SK-N-SH treated with all-trans-retinoic acid at 6 μM for 48 hours (cell line): Measurements from ENCODE around the gene PRKCQ.

Experiments used
- ATAC-seq: fragments of 200-7000 bp; cut with Tn5 transposase; 3 replicates; pipeline ENCODE4 v1.9.1; 2020; ENCODE audit warnings: mild to moderate bottlenecking, moderate library complexity
- ARNTL ChIP-seq: fragments of 450-650 bp; formaldehyde crosslinking; IDR thresholded peaks from 2 replicates; pipeline ENCODE4 v1.5.0; 2020; ENCODE audit warnings: low read depth, mild to moderate bottlenecking, moderate library complexity, borderline replicate concordance
- BACH2 ChIP-seq: fragments of 250-450 bp; sonication (Bioruptor Pico); IDR thresholded peaks from 2 replicates; pipeline ENCODE4 v1.9.0; 2021; ENCODE audit warnings: mild to moderate bottlenecking, borderline replicate concordance
- CSDC2 ChIP-seq: fragments of 250-450 bp; sonication (Bioruptor Pico); IDR thresholded peaks from 2 replicates; pipeline ENCODE4 v1.5.0; 2020; ENCODE audit warnings: mild to moderate bottlenecking, moderate library complexity
- ESRRG ChIP-seq: fragments of 250-450 bp; sonication (Bioruptor Pico); IDR thresholded peaks from 2 replicates; pipeline ENCODE4 v1.6.1; 2021; ENCODE audit warnings: mild to moderate bottlenecking
- GLIS3 ChIP-seq: fragments of 250-450 bp; sonication (Bioruptor Pico); IDR thresholded peaks from 2 replicates; pipeline ENCODE4 v1.5.0; 2020; ENCODE audit warnings: mild to moderate bottlenecking, moderate library complexity
- ISL1 ChIP-seq: fragments of 250-450 bp; sonication (Bioruptor Pico); IDR thresholded peaks from 2 replicates; pipeline ENCODE4 v2.1.2; 2022; ENCODE audit warnings: mild to moderate bottlenecking, moderate library complexity
- OSR1 ChIP-seq: fragments of 250-450 bp; sonication (Bioruptor Pico); IDR thresholded peaks from 2 replicates; pipeline ENCODE4 v1.8.0; 2022; ENCODE audit warnings: moderate library complexity, mild to moderate bottlenecking, inconsistent platforms
- PPARA ChIP-seq: fragments of 250-450 bp; sonication (Bioruptor Pico); IDR thresholded peaks from 2 replicates; pipeline ENCODE4 v1.5.0; 2020; ENCODE audit warnings: mild to moderate bottlenecking, borderline replicate concordance
- TCF4 ChIP-seq: fragments of 250-450 bp; sonication (Bioruptor Pico); IDR thresholded peaks from 2 replicates; pipeline ENCODE4 v1.8.0; 2021; ENCODE audit warnings: mild to moderate bottlenecking, moderate library complexity, borderline replicate concordance
- TOX ChIP-seq: fragments of 250-450 bp; sonication (Bioruptor Pico); IDR thresholded peaks from 2 replicates; pipeline ENCODE4 v1.8.0; 2021; ENCODE audit warnings: mild to moderate bottlenecking, moderate library complexity, borderline replicate concordance
- ZC3H10 ChIP-seq: fragments of 250-450 bp; sonication (Bioruptor Pico); IDR thresholded peaks from 2 replicates; pipeline ENCODE4 v1.5.1; 2021; ENCODE audit warnings: mild to moderate bottlenecking, moderate library complexity
- ZFP3 ChIP-seq: fragments of 250-450 bp; sonication (Bioruptor Pico); IDR thresholded peaks from 2 replicates; pipeline ENCODE4 v1.5.0; 2020; ENCODE audit warnings: mild to moderate bottlenecking, moderate library complexity
- ZFP30 ChIP-seq: fragments of 450-650 bp; formaldehyde crosslinking; IDR thresholded peaks from 2 replicates; pipeline ENCODE4 v1.5.0; 2022; ENCODE audit warnings: mild to moderate bottlenecking, moderate library complexity
- ZNF565 ChIP-seq: fragments of 450-650 bp; formaldehyde crosslinking; conservative IDR thresholded peaks from 2 replicates; pipeline ENCODE4 v1.5.0; 2020; ENCODE audit warnings: low read depth, mild to moderate bottlenecking, moderate library complexity
- ZNF70 ChIP-seq: fragments of 450-650 bp; formaldehyde crosslinking; IDR thresholded peaks from 2 replicates; pipeline ENCODE4 v1.5.0; 2020; ENCODE audit warnings: mild to moderate bottlenecking, moderate library complexity
- ZNF8 ChIP-seq: fragments of 450-650 bp; formaldehyde crosslinking; IDR thresholded peaks from 2 replicates; pipeline ENCODE4 v1.5.0; 2020; ENCODE audit warnings: mild to moderate bottlenecking, moderate library complexity
- TF ChIP-seq, protein P1 (sequence below): fragments of 250-450 bp; sonication (Bioruptor Pico); IDR thresholded peaks from 2 replicates; pipeline ENCODE4 v1.8.0; 2020; ENCODE audit warnings: mild to moderate bottlenecking, moderate library complexity, borderline replicate concordance
- TF ChIP-seq, protein P2 (sequence below): fragments of 250-450 bp; sonication (Bioruptor Pico); IDR thresholded peaks from 2 replicates; pipeline ENCODE4 v1.5.1; 2020; ENCODE audit warnings: low read depth, mild to moderate bottlenecking, moderate library complexity
- TF ChIP-seq, protein P3 (sequence below): fragments of 250-450 bp; sonication (Bioruptor Pico); IDR thresholded peaks from 2 replicates; pipeline ENCODE4 v1.5.1; 2021; ENCODE audit warnings: mild to moderate bottlenecking, moderate library complexity
- TF ChIP-seq, protein P4 (sequence below): fragments of 250-450 bp; sonication (Bioruptor Pico); IDR thresholded peaks from 2 replicates; pipeline ENCODE4 v1.5.0; 2020; ENCODE audit warnings: mild to moderate bottlenecking, moderate library complexity

PRKCQ gene

DNA sequence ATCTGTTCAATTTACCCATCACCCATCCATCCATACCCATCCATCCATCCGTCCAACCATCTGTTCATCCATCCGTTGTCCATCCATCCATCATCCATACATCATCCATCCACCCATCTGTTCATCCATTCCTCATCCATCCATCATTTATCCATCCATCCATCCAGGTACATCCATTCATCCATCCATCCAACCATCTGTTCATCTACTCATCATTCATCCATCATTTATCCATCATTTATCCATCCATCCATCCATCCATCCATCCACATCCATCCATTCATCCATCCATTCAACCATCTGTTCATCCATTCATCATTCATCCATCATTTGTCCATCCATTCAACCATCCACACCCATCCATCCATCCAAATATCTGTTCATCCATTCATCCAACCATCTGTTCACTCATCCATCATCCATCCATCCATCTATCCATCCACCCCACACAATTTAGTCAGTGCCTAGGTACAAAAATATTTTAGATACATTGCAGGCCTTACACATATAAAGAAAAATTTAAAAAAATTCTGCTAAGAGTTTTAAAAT is 119.1 kb downstream of the PRKCQ start:
- ATAC-seq = no peak

DNA sequence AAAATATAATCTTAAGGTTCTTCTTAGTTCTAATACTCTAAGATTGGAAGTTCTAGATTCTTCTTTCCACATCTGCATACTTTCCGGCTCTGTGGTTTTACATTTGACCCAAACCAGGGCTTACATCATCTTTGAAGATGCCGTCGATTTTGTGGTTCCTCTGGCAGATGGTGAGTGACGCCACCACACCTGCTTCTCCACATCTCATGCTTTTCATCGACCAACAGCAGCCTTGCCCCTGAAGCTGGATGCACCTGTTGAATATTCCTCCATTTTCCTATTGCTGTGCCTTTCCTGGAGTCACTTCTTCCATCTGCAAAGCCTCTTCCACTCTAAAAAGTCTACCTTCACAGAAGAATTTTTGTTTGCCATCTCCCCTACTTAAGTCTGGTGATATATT is 121.3 kb downstream of the PRKCQ start:
- ATAC-seq = no peak
- no peak for TF ChIP-seq TCF4 (CRISPR knock-in tag)
- no peak for TF ChIP-seq OSR1 (CRISPR knock-in tag)
- no peak for TF ChIP-seq GLIS3 (CRISPR knock-in tag)
- TF ChIP-seq, protein P1, sequence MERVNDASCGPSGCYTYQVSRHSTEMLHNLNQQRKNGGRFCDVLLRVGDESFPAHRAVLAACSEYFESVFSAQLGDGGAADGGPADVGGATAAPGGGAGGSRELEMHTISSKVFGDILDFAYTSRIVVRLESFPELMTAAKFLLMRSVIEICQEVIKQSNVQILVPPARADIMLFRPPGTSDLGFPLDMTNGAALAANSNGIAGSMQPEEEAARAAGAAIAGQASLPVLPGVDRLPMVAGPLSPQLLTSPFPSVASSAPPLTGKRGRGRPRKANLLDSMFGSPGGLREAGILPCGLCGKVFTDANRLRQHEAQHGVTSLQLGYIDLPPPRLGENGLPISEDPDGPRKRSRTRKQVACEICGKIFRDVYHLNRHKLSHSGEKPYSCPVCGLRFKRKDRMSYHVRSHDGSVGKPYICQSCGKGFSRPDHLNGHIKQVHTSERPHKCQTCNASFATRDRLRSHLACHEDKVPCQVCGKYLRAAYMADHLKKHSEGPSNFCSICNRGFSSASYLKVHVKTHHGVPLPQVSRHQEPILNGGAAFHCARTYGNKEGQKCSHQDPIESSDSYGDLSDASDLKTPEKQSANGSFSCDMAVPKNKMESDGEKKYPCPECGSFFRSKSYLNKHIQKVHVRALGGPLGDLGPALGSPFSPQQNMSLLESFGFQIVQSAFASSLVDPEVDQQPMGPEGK = no peak
- no peak for TF ChIP-seq ZNF70 (CRISPR knock-in tag)
- TF ChIP-seq ISL1 (CRISPR knock-in tag) = no peak
- TF ChIP-seq ESRRG = no peak

More for the DNA sequence above, 119.1 kb downstream of the PRKCQ start:
- TF ChIP-seq GLIS3 (CRISPR knock-in tag) = no peak
- no peak for TF ChIP-seq ZNF70 (CRISPR knock-in tag)
- TF ChIP-seq, protein P1 = no peak
- no peak for TF ChIP-seq TCF4 (CRISPR knock-in tag)
- TF ChIP-seq BACH2 (CRISPR knock-in tag) = no peak
- TF ChIP-seq ZC3H10 (CRISPR knock-in tag) = no peak
- no peak for TF ChIP-seq OSR1 (CRISPR knock-in tag)
- no peak for TF ChIP-seq ESRRG
- no peak for TF ChIP-seq ZFP30 (CRISPR knock-in tag)
- TF ChIP-seq ZNF565 (CRISPR knock-in tag) = no peak
- TF ChIP-seq, all 23 proteins: peak for 0

DNA sequence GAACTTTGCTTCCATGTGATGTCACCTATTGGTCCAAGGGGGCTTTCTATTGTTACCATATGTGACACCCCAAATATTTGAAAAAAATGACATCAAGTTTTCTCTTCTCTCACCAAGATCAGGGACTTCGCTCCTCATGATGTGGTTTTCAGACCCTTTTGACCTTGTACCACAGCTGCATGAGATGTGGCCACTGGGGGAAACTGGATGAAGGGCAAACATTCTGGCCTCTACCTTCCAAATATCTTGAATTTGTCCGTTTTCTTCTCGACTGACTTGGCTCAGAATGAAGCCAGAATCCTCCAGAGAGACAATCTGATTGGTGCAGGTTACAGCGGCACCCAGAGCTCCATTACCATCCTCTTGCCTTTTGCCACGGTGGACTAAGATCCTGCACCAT is 122.7 kb downstream of the PRKCQ start:
- no peak for ATAC-seq

DNA sequence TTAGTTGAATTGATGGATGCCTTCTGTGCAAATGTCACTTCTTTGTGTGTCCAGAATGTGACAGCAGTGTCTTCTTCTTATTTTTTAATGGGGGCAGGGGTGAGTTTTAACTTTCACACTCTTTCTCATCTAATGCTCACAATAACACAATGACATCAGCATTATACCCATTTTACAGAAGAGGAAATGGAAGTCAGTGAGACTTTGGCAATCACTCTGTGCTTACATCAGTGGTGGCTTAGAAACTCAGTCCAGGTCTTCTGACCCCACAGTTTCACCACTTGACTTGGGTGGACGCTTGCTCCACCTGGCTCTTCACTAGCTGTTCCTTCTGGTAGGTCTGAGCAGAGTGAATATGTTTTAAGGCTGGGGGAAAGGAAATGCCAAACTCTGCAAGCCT is 124.0 kb downstream of the PRKCQ start:
- TF ChIP-seq TOX (CRISPR knock-in tag) (no peak), ZNF565 (CRISPR knock-in tag) (no peak), ZC3H10 (CRISPR knock-in tag) (no peak), ZNF70 (CRISPR knock-in tag) (no peak)
- TF ChIP-seq, protein P2, sequence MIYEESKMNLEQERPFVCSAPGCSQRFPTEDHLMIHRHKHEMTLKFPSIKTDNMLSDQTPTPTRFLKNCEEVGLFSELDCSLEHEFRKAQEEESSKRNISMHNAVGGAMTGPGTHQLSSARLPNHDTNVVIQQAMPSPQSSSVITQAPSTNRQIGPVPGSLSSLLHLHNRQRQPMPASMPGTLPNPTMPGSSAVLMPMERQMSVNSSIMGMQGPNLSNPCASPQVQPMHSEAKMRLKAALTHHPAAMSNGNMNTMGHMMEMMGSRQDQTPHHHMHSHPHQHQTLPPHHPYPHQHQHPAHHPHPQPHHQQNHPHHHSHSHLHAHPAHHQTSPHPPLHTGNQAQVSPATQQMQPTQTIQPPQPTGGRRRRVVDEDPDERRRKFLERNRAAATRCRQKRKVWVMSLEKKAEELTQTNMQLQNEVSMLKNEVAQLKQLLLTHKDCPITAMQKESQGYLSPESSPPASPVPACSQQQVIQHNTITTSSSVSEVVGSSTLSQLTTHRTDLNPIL (CRISPR knock-in tag) = no peak
- ATAC-seq = no peak

More for the DNA sequence above, 122.7 kb downstream of the PRKCQ start:
- TF ChIP-seq ARNTL (CRISPR knock-in tag) (no peak), ZC3H10 (CRISPR knock-in tag) (no peak), CSDC2 (CRISPR knock-in tag) (no peak)

DNA sequence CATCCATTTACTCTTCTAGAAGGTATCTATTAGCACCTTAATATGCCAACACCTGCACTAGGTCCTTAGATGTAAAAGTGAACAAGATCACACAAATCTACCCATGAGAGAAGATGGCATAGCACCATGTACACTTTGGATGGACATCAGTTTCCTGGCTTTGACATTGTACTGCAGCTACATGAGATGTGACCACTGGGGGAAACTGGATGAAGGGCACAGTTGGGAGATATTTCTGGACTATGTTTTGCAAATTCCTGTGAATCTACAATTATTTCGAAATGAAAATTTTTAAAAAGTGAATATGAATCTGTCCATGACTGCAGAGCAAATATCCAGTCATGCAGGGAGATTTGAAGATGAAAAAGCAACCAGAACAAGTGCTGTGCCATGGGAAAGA is 124.5 kb downstream of the PRKCQ start:
- no peak for ATAC-seq
- TF ChIP-seq, protein P2 (CRISPR knock-in tag) = no peak
- TF ChIP-seq ISL1 (CRISPR knock-in tag) = no peak
- TF ChIP-seq ZFP3 (CRISPR knock-in tag) = no peak
- no peak for TF ChIP-seq PPARA
- no peak for TF ChIP-seq ARNTL (CRISPR knock-in tag)
- TF ChIP-seq ZC3H10 (CRISPR knock-in tag) = no peak
- TF ChIP-seq BACH2 (CRISPR knock-in tag) = no peak
- no peak for TF ChIP-seq ZNF565 (CRISPR knock-in tag)
- TF ChIP-seq ZNF8 = no peak
- TF ChIP-seq, protein P3, sequence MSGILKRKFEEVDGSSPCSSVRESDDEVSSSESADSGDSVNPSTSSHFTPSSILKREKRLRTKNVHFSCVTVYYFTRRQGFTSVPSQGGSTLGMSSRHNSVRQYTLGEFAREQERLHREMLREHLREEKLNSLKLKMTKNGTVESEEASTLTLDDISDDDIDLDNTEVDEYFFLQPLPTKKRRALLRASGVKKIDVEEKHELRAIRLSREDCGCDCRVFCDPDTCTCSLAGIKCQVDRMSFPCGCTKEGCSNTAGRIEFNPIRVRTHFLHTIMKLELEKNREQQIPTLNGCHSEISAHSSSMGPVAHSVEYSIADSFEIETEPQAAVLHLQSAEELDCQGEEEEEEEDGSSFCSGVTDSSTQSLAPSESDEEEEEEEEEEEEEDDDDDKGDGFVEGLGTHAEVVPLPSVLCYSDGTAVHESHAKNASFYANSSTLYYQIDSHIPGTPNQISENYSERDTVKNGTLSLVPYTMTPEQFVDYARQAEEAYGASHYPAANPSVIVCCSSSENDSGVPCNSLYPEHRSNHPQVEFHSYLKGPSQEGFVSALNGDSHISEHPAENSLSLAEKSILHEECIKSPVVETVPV (CRISPR knock-in tag) = no peak
- no peak for TF ChIP-seq ZNF70 (CRISPR knock-in tag)
- TF ChIP-seq CSDC2 (CRISPR knock-in tag) = no peak
- TF ChIP-seq, protein P4, sequence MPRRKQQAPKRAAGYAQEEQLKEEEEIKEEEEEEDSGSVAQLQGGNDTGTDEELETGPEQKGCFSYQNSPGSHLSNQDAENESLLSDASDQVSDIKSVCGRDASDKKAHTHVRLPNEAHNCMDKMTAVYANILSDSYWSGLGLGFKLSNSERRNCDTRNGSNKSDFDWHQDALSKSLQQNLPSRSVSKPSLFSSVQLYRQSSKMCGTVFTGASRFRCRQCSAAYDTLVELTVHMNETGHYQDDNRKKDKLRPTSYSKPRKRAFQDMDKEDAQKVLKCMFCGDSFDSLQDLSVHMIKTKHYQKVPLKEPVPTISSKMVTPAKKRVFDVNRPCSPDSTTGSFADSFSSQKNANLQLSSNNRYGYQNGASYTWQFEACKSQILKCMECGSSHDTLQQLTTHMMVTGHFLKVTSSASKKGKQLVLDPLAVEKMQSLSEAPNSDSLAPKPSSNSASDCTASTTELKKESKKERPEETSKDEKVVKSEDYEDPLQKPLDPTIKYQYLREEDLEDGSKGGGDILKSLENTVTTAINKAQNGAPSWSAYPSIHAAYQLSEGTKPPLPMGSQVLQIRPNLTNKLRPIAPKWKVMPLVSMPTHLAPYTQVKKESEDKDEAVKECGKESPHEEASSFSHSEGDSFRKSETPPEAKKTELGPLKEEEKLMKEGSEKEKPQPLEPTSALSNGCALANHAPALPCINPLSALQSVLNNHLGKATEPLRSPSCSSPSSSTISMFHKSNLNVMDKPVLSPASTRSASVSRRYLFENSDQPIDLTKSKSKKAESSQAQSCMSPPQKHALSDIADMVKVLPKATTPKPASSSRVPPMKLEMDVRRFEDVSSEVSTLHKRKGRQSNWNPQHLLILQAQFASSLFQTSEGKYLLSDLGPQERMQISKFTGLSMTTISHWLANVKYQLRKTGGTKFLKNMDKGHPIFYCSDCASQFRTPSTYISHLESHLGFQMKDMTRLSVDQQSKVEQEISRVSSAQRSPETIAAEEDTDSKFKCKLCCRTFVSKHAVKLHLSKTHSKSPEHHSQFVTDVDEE (CRISPR knock-in tag) = no peak
